Endodermal cell (in vitro differentiated cells): ENCODE data around the gene CORO2B. TPM values are rescaled to one million over a fixed set of nuclear protein-coding genes. Genes with fewer than 3 reads are reported as not detected.

Experiments used
- DNase-seq: peaks from one replicate; pipeline ENCODE4 v3.0.0-alpha.2; 2017
- H3K27ac ChIP-seq: 2 replicates; pipeline ENCODE4 v1.5.1; 2013; ENCODE audit warnings: mild to moderate bottlenecking, low read depth, low read length, moderate library complexity
- H3K27me3 ChIP-seq: 2 replicates; pipeline ENCODE4 v1.6.1; 2013; ENCODE audit warnings: mild to moderate bottlenecking, low read length, moderate library complexity; ENCODE audit not compliant: insufficient read depth, control insufficient read depth, poor library complexity, severe bottlenecking
- H3K36me3 ChIP-seq: 2 replicates; pipeline ENCODE4 v1.7.0; 2013; ENCODE audit warnings: mild to moderate bottlenecking, low read length, moderate library complexity; ENCODE audit not compliant: control insufficient read depth, insufficient read depth
- H3K4me1 ChIP-seq: one replicate; pipeline ENCODE4 v1.7.0; 2013; ENCODE audit warnings: low read length; ENCODE audit not compliant: control insufficient read depth, insufficient read depth
- H3K4me3 ChIP-seq: 2 replicates; pipeline ENCODE4 v1.5.1; 2013; ENCODE audit warnings: mild to moderate bottlenecking, low read length, moderate library complexity
- H3K9ac ChIP-seq: 2 replicates; pipeline ENCODE4 v1.6.1; 2013; ENCODE audit warnings: mild to moderate bottlenecking, low read length, moderate library complexity; ENCODE audit not compliant: poor library complexity, severe bottlenecking; ENCODE audit errors: extremely low read depth
- H3K9me3 ChIP-seq: 2 replicates; pipeline ENCODE4 v1.6.1; 2013; ENCODE audit warnings: mild to moderate bottlenecking, low read length, moderate library complexity; ENCODE audit not compliant: control insufficient read depth
- H3K27ac Mint-ChIP-seq: 2 replicates; pipeline ENCODE4 v1.8.0; 2020; ENCODE audit warnings: mixed read lengths
- H3K27me3 Mint-ChIP-seq: 2 replicates; pipeline ENCODE4 v1.8.0; 2021; ENCODE audit warnings: mild to moderate bottlenecking, mixed read lengths; ENCODE audit not compliant: insufficient read depth
- H3K36me3 Mint-ChIP-seq: 2 replicates; pipeline ENCODE4 v1.8.0; 2020; ENCODE audit warnings: low read depth, mixed read lengths
- H3K4me1 Mint-ChIP-seq: 2 replicates; pipeline ENCODE4 v1.8.0; 2020; ENCODE audit warnings: mixed read lengths
- H3K4me3 Mint-ChIP-seq: 2 replicates; pipeline ENCODE4 v1.8.0; 2020; ENCODE audit warnings: mild to moderate bottlenecking, moderate library complexity, mixed read lengths
- H3K9me3 Mint-ChIP-seq: 2 replicates; pipeline ENCODE4 v1.8.0; 2020; ENCODE audit warnings: mild to moderate bottlenecking, mixed read lengths
- CTCF ChIP-seq: fragments of 200-600 bp; sonication (generic); conservative IDR thresholded peaks from 2 replicates; pipeline ENCODE4 v1.5.0; 2021; ENCODE audit warnings: antibody characterized with exemption, mild to moderate bottlenecking
- whole genome bisulfite sequencing, 2 experiments: methylation state at CpG; one replicate each; pipeline versions ENCODE4 v1.1.5 to v1.1.7; 2013; ENCODE audit warnings: missing lambda C conversion rate in 2 of 2, mixed read lengths in 1 of 2; ENCODE audit not compliant: insufficient coverage in 1 of 2, insufficient read length in 1 of 2; 5-methylcytosine and 5-hydroxymethylcytosine counted together
- total RNA-seq, 2 donors: library from RNA; stranded (reverse); fragmentation: NEBNext Ultra II Directional in 1 of 2; extraction: Animal tissue kit (Norgen Biotek cat#: 25700) in 1 of 2; gene quantifications; 2 replicates in 1 of 2; 3 replicates in 1 of 2; pipeline ENCODE4 v1.2.1, GENCODE V29; 2021

CORO2B gene
- total RNA-seq, 2 donors from 2014 or later: 1.1 to 1.2 TPM

- Histone ChIP-seq H3K4me3 (no peak overlapping the region), H3K9me3 (no peaks in the 10 kb centered on the region), H3K27me3 (no peaks in the 10 kb centered on the region), H3K27ac (no peak overlapping the region), H3K9ac (no peak overlapping the region), H3K36me3 (peaks cover 36% of the 10 kb centered on the region), H3K4me1 (no peaks in the 10 kb centered on the region)
- no peak for TF ChIP-seq CTCF
- Mint-ChIP-seq H3K36me3 (peaks cover 25% of the 10 kb centered on the region), H3K27ac (no peak overlapping the region), H3K4me3 (no peak overlapping the region), H3K9me3 (no peaks in the 10 kb centered on the region), H3K4me1 (no peaks in the 10 kb centered on the region), H3K27me3 (peaks cover 3% of the 10 kb centered on the region)
- 94 to 96% methylated on average over 3 of the region's 3 CpGs for WGBS, 2 experiments
- no peak for DNase-seq
Observed at GRCh38 chr15:68775236-68775577, 196.4 kb downstream of the CORO2B start.

GRCh38 chr15:68775671-68776476 lies 197.1 kb downstream of the CORO2B start:
- H3K27me3 Mint-ChIP-seq: peaks cover 3% of the 10 kb centered on the region
- H3K36me3 ChIP-seq: peaks cover 43% of the 10 kb centered on the region
- no peak overlapping the region for H3K9ac ChIP-seq
- peaks cover 31% of the 10 kb centered on the region for H3K36me3 Mint-ChIP-seq
- H3K9me3 Mint-ChIP-seq: no peaks in the 10 kb centered on the region
- no peak overlapping the region for H3K4me3 Mint-ChIP-seq
- H3K4me1 ChIP-seq: no peaks in the 10 kb centered on the region
- no peaks in the 10 kb centered on the region for H3K27me3 ChIP-seq
- H3K4me3 ChIP-seq: no peak overlapping the region
- TF ChIP-seq CTCF: no peak
- 92 to 93% methylated on average over 6 to 8 of the region's 8 CpGs for WGBS, 2 experiments
- no peak for DNase-seq
- H3K4me1 Mint-ChIP-seq: no peaks in the 10 kb centered on the region
- H3K9me3 ChIP-seq: no peaks in the 10 kb centered on the region
- no peak overlapping the region for H3K27ac ChIP-seq
- H3K27ac Mint-ChIP-seq: no peak overlapping the region

GRCh38 chr15:68776477-68777270 lies 197.9 kb downstream of the CORO2B start:
- no peak for TF ChIP-seq CTCF
- H3K4me3 Mint-ChIP-seq: no peak overlapping the region
- H3K9me3 ChIP-seq: no peaks in the 10 kb centered on the region
- H3K4me1 Mint-ChIP-seq: peaks cover under 1% of the 10 kb centered on the region
- H3K4me3 ChIP-seq: no peak overlapping the region
- H3K36me3 Mint-ChIP-seq: peaks cover 34% of the 10 kb centered on the region
- peak overlapping the region; percentile 33 for H3K27ac Mint-ChIP-seq
- DNase-seq: no peak
- H3K9me3 Mint-ChIP-seq: no peaks in the 10 kb centered on the region
- H3K27me3 Mint-ChIP-seq: peaks cover 3% of the 10 kb centered on the region
- no peak overlapping the region for H3K27ac ChIP-seq
- peaks cover 51% of the 10 kb centered on the region for H3K36me3 ChIP-seq
- H3K9ac ChIP-seq: no peak overlapping the region
- no peaks in the 10 kb centered on the region for H3K4me1 ChIP-seq
- 94 to 96% methylated on average over 5 to 10 of the region's 10 CpGs for WGBS, 2 experiments
- H3K27me3 ChIP-seq: no peaks in the 10 kb centered on the region

Other genes with a start within 250 kb of the CORO2B start
- 1 to 10 TPM in 1 of 2 donors, under 1 TPM in 1; 0.35 to 1.4 TPM for gene ITGA11, start 146.8 kb upstream of the CORO2B start, total RNA-seq
- 100 to 1,000 TPM; 346 to 385 TPM for gene ANP32A, start 241.9 kb downstream of the CORO2B start, total RNA-seq